GM23338 (cell line): Measurements from ENCODE around the gene ANKRD44. TPM values are rescaled to one million over a fixed set of nuclear protein-coding genes. Genes with fewer than 3 reads are reported as not detected.

ENCODE experiments used
- ATAC-seq: fragments of 200-7000 bp; cut with Tn5 transposase; 3 replicates; pipeline ENCODE4 v1.9.1; 2020
- DNase-seq: peaks from one replicate; pipeline ENCODE4 v3.0.0-alpha.2; 2015; ENCODE audit warnings: low spot score
- H2AFZ ChIP-seq: fragments of 200-600 bp; sonication (generic); 2 replicates; pipeline ENCODE4 v1.8.0; 2016; ENCODE audit warnings: antibody characterized with exemption, mild to moderate bottlenecking, moderate library complexity
- H3F3A ChIP-seq: fragments of 200-600 bp; sonication (generic); replicated peaks from 2 replicates; pipeline ENCODE4 v1.8.0; 2017; ENCODE audit warnings: antibody characterized with exemption, mixed run types, low read depth
- H3K27ac ChIP-seq: fragments of 200-600 bp; sonication (generic); 2 replicates; pipeline ENCODE4 v1.6.1; 2016; ENCODE audit warnings: low read depth
- H3K27me3 ChIP-seq: fragments of 200-600 bp; sonication (generic); 2 replicates; pipeline ENCODE4 v1.8.0; 2016; ENCODE audit warnings: mild to moderate bottlenecking, mixed run types, moderate library complexity; ENCODE audit not compliant: insufficient read depth
- H3K36me3 ChIP-seq: fragments of 200-600 bp; sonication (generic); 2 replicates; pipeline ENCODE4 v1.8.0; 2016; ENCODE audit warnings: mild to moderate bottlenecking; ENCODE audit not compliant: insufficient read depth
- H3K4me1 ChIP-seq: fragments of 200-600 bp; sonication (generic); 2 replicates; pipeline ENCODE4 v1.8.0; 2016; ENCODE audit warnings: mild to moderate bottlenecking, moderate library complexity; ENCODE audit not compliant: insufficient read depth
- H3K4me2 ChIP-seq: fragments of 200-600 bp; sonication (generic); 2 replicates; pipeline ENCODE4 v1.7.1; 2017; ENCODE audit warnings: mixed run types
- H3K4me3 ChIP-seq: fragments of 200-600 bp; sonication (generic); 2 replicates; pipeline ENCODE4 v1.6.1; 2016; ENCODE audit warnings: mixed run types
- H3K79me2 ChIP-seq: fragments of 200-600 bp; sonication (generic); replicated peaks from 2 replicates; pipeline ENCODE4 v1.8.0; 2017; ENCODE audit warnings: mild to moderate bottlenecking; ENCODE audit not compliant: insufficient read depth
- H3K9me2 ChIP-seq: fragments of 200-600 bp; sonication (generic); 2 replicates; pipeline ENCODE4 v1.8.0; 2017; ENCODE audit not compliant: insufficient read depth
- H4K20me1 ChIP-seq: fragments of 200-600 bp; sonication (generic); replicated peaks from 2 replicates; pipeline ENCODE4 v1.8.0; 2017; ENCODE audit warnings: mild to moderate bottlenecking; ENCODE audit not compliant: insufficient read depth
- H3K27ac Mint-ChIP-seq: 2 replicates; pipeline ENCODE4 v1.8.0; 2020; ENCODE audit warnings: inconsistent platforms, mild to moderate bottlenecking, moderate library complexity, mixed read lengths
- H3K27me3 Mint-ChIP-seq: 3 replicates; pipeline ENCODE4 v1.8.0; 2022; ENCODE audit warnings: low read depth, mild to moderate bottlenecking, moderate library complexity, mixed read lengths, inconsistent platforms; ENCODE audit not compliant: insufficient read depth, poor library complexity
- H3K36me3 Mint-ChIP-seq: 3 replicates; pipeline ENCODE4 v1.8.0; 2021; ENCODE audit warnings: low read depth, mild to moderate bottlenecking, inconsistent platforms, moderate library complexity, mixed read lengths
- H3K4me1 Mint-ChIP-seq: 3 replicates; pipeline ENCODE4 v1.8.0; 2020; ENCODE audit warnings: mild to moderate bottlenecking, inconsistent platforms, mixed read lengths
- H3K4me3 Mint-ChIP-seq: 3 replicates; pipeline ENCODE4 v1.8.0; 2021; ENCODE audit warnings: moderate library complexity, mild to moderate bottlenecking, inconsistent platforms, mixed read lengths
- H3K9me3 Mint-ChIP-seq: 3 replicates; pipeline ENCODE4 v1.8.0; 2020; ENCODE audit warnings: moderate library complexity, mild to moderate bottlenecking, inconsistent platforms, mixed read lengths
- CREB1 ChIP-seq: fragments of 250-450 bp; sonication (Bioruptor Pico); IDR thresholded peaks from 2 replicates; pipeline ENCODE4 v1.5.0; 2020; ENCODE audit warnings: low read depth, mild to moderate bottlenecking, moderate library complexity
- EZH2 ChIP-seq: fragments of 200-600 bp; sonication (generic); IDR thresholded peaks from one replicate; pipeline ENCODE4 v1.8.0; 2017; ENCODE audit warnings: antibody characterized with exemption, mild to moderate bottlenecking, low read depth; ENCODE audit not compliant: unreplicated experiment
- EZH2phosphoT487 ChIP-seq: fragments of 200-600 bp; sonication (generic); IDR thresholded peaks from one replicate; pipeline ENCODE4 v1.8.1; 2018; ENCODE audit warnings: antibody characterized with exemption; ENCODE audit not compliant: unreplicated experiment
- JUNB ChIP-seq: IDR thresholded peaks from one replicate; pipeline ENCODE4 v1.6.1; 2016; ENCODE audit warnings: antibody characterized with exemption; ENCODE audit not compliant: unreplicated experiment
- NANOG ChIP-seq: IDR thresholded peaks from 2 replicates; pipeline ENCODE4 v1.6.1; 2016; ENCODE audit warnings: antibody characterized with exemption, borderline replicate concordance
- POLR2AphosphoS5 ChIP-seq: IDR thresholded peaks from 2 replicates; pipeline ENCODE4 v1.6.1; 2016; ENCODE audit warnings: antibody characterized with exemption, low read depth
- STAT1 ChIP-seq: IDR thresholded peaks from one replicate; pipeline ENCODE4 v1.6.1; 2016; ENCODE audit warnings: antibody characterized with exemption; ENCODE audit not compliant: unreplicated experiment
- ZNF114 ChIP-seq: fragments of 250-450 bp; sonication (Bioruptor Pico); IDR thresholded peaks from 2 replicates; pipeline ENCODE4 v1.5.0; 2020; ENCODE audit warnings: mild to moderate bottlenecking, moderate library complexity
- ZNF331 ChIP-seq: fragments of 250-450 bp; sonication (Bioruptor Pico); IDR thresholded peaks from 2 replicates; pipeline ENCODE4 v1.5.0; 2020; ENCODE audit warnings: low read depth, mild to moderate bottlenecking, moderate library complexity
- polyA plus RNA-seq: library from polyadenylated mRNA; unstranded; fragments of >200 nt; fragmentation: Nextera tagmentation; extraction: Ambion mirVana; gene quantifications from 2 replicates; pipeline ENCODE4 v1.2.1, GENCODE V29; 2016
- total RNA-seq: library from RNA; depleted of rRNA; stranded (reverse); fragments of >200 nt; shearing (Covaris generic); gene quantifications from 2 replicates; pipeline ENCODE4 v1.2.3, GENCODE V29; 2014
- TF ChIP-seq, protein P1 (sequence below): IDR thresholded peaks from 2 replicates; pipeline ENCODE4 v1.6.1; 2016; ENCODE audit warnings: antibody characterized with exemption
- TF ChIP-seq, protein P2 (sequence below): IDR thresholded peaks from one replicate; pipeline ENCODE4 v1.6.1; 2018; ENCODE audit warnings: antibody characterized with exemption; ENCODE audit not compliant: unreplicated experiment
- TF ChIP-seq, protein P3 (sequence below): fragments of 250-450 bp; sonication (Bioruptor Pico); IDR thresholded peaks from 2 replicates; pipeline ENCODE4 v1.5.0; 2020; ENCODE audit warnings: mild to moderate bottlenecking, moderate library complexity
- TF ChIP-seq, protein P4 (sequence below), 2 experiments: fragments of 200-600 bp in 1 of 2; sonication (generic) in 1 of 2; conservative IDR thresholded peaks; 2 replicates each; pipeline versions ENCODE4 v1.5.1 to v1.6.1; 2016 to 2017; ENCODE audit warnings: antibody characterized with exemption in 2 of 2, low read depth in 2 of 2, mild to moderate bottlenecking in 2 of 2, moderate library complexity in 1 of 2

ANKRD44 gene
- total and polyA plus RNA-seq, 2 experiments from 2014 or later = 0.44 to 0.56 TPM

DNA sequence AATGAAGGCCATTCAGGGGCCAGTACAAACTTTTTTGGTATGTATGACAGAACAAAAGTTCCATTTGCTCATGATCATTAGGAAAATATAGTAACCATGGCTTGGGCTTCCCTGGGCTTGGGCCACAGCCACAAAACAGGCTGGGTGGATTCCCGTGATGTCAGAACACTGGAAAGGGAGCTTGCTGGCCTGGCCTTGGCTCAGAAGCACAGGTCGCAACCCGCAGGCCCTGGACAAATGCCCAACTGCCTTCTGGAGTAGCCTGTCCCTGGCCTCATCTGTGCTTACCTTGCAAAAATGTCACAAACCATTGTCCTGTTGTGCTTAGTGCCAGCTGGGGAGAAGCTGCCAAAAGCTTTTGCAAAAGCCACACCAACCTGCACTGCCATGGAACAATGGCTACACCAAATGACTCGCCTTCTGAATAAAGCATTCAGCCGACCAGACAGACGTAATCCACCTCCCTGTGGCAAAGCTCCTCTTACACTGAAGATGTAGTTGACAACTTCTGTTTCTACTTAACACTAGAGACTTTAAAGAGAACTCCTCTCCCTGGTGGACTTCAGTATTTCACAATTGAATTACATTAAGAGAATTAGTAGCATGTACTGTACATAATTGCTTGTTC lies 125.5 kb downstream of the ANKRD44 start:
- Histone ChIP-seq H3K9me2 (no peaks in the 10 kb centered on the region), H2AFZ (peak overlapping the region; percentile 8; the same call in 1 of the 2 replicates), H3K79me2 (no peaks in the 10 kb centered on the region), H3K27ac (no peak overlapping the region), H3K4me3 (no peak overlapping the region), H3F3A (no peaks in the 10 kb centered on the region), H3K4me2 (no peak overlapping the region), H3K4me1 (no peaks in the 10 kb centered on the region), H3K36me3 (no peaks in the 10 kb centered on the region), H4K20me1 (no peaks in the 10 kb centered on the region), H3K27me3 (no peaks in the 10 kb centered on the region)
- no peaks in the 10 kb centered on the region for H3K36me3 Mint-ChIP-seq
- H3K4me1 Mint-ChIP-seq = peaks cover 3% of the 10 kb centered on the region; the same call in 1 of the 3 replicates
- no peak for ATAC-seq
- TF ChIP-seq, protein P1, sequence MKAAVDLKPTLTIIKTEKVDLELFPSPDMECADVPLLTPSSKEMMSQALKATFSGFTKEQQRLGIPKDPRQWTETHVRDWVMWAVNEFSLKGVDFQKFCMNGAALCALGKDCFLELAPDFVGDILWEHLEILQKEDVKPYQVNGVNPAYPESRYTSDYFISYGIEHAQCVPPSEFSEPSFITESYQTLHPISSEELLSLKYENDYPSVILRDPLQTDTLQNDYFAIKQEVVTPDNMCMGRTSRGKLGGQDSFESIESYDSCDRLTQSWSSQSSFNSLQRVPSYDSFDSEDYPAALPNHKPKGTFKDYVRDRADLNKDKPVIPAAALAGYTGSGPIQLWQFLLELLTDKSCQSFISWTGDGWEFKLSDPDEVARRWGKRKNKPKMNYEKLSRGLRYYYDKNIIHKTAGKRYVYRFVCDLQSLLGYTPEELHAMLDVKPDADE = no peak
- TF ChIP-seq NANOG (no peak), CREB1 (CRISPR knock-in tag) (no peak), ZNF114 (CRISPR knock-in tag) (no peak), POLR2AphosphoS5 (no peak), ZNF331 (CRISPR knock-in tag) (no peak), STAT1 (no peak), JUNB (no peak), EZH2phosphoT487 (no peak), EZH2 (no peak)
- TF ChIP-seq, protein P2, sequence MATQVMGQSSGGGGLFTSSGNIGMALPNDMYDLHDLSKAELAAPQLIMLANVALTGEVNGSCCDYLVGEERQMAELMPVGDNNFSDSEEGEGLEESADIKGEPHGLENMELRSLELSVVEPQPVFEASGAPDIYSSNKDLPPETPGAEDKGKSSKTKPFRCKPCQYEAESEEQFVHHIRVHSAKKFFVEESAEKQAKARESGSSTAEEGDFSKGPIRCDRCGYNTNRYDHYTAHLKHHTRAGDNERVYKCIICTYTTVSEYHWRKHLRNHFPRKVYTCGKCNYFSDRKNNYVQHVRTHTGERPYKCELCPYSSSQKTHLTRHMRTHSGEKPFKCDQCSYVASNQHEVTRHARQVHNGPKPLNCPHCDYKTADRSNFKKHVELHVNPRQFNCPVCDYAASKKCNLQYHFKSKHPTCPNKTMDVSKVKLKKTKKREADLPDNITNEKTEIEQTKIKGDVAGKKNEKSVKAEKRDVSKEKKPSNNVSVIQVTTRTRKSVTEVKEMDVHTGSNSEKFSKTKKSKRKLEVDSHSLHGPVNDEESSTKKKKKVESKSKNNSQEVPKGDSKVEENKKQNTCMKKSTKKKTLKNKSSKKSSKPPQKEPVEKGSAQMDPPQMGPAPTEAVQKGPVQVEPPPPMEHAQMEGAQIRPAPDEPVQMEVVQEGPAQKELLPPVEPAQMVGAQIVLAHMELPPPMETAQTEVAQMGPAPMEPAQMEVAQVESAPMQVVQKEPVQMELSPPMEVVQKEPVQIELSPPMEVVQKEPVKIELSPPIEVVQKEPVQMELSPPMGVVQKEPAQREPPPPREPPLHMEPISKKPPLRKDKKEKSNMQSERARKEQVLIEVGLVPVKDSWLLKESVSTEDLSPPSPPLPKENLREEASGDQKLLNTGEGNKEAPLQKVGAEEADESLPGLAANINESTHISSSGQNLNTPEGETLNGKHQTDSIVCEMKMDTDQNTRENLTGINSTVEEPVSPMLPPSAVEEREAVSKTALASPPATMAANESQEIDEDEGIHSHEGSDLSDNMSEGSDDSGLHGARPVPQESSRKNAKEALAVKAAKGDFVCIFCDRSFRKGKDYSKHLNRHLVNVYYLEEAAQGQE = no peak
- TF ChIP-seq, protein P3, sequence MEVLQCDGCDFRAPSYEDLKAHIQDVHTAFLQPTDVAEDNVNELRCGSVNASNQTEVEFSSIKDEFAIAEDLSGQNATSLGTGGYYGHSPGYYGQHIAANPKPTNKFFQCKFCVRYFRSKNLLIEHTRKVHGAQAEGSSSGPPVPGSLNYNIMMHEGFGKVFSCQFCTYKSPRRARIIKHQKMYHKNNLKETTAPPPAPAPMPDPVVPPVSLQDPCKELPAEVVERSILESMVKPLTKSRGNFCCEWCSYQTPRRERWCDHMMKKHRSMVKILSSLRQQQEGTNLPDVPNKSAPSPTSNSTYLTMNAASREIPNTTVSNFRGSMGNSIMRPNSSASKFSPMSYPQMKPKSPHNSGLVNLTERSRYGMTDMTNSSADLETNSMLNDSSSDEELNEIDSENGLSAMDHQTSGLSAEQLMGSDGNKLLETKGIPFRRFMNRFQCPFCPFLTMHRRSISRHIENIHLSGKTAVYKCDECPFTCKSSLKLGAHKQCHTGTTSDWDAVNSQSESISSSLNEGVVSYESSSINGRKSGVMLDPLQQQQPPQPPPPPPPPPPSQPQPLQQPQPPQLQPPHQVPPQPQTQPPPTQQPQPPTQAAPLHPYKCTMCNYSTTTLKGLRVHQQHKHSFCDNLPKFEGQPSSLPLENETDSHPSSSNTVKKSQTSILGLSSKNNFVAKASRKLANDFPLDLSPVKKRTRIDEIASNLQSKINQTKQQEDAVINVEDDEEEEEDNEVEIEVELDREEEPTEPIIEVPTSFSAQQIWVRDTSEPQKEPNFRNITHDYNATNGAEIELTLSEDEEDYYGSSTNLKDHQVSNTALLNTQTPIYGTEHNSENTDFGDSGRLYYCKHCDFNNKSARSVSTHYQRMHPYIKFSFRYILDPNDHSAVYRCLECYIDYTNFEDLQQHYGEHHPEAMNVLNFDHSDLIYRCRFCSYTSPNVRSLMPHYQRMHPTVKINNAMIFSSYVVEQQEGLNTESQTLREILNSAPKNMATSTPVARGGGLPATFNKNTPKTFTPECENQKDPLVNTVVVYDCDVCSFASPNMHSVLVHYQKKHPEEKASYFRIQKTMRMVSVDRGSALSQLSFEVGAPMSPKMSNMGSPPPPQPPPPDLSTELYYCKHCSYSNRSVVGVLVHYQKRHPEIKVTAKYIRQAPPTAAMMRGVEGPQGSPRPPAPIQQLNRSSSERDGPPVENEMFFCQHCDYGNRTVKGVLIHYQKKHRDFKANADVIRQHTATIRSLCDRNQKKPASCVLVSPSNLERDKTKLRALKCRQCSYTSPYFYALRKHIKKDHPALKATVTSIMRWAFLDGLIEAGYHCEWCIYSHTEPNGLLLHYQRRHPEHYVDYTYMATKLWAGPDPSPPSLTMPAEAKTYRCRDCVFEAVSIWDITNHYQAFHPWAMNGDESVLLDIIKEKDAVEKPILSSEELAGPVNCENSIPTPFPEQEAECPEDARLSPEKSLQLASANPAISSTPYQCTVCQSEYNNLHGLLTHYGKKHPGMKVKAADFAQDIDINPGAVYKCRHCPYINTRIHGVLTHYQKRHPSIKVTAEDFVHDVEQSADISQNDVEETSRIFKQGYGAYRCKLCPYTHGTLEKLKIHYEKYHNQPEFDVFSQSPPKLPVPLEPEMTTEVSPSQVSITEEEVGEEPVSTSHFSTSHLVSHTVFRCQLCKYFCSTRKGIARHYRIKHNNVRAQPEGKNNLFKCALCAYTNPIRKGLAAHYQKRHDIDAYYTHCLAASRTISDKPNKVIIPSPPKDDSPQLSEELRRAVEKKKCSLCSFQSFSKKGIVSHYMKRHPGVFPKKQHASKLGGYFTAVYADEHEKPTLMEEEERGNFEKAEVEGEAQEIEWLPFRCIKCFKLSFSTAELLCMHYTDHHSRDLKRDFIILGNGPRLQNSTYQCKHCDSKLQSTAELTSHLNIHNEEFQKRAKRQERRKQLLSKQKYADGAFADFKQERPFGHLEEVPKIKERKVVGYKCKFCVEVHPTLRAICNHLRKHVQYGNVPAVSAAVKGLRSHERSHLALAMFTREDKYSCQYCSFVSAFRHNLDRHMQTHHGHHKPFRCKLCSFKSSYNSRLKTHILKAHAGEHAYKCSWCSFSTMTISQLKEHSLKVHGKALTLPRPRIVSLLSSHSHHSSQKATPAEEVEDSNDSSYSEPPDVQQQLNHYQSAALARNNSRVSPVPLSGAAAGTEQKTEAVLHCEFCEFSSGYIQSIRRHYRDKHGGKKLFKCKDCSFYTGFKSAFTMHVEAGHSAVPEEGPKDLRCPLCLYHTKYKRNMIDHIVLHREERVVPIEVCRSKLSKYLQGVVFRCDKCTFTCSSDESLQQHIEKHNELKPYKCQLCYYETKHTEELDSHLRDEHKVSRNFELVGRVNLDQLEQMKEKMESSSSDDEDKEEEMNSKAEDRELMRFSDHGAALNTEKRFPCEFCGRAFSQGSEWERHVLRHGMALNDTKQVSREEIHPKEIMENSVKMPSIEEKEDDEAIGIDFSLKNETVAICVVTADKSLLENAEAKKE (CRISPR knock-in tag) = no peak
- TF ChIP-seq, protein P4, sequence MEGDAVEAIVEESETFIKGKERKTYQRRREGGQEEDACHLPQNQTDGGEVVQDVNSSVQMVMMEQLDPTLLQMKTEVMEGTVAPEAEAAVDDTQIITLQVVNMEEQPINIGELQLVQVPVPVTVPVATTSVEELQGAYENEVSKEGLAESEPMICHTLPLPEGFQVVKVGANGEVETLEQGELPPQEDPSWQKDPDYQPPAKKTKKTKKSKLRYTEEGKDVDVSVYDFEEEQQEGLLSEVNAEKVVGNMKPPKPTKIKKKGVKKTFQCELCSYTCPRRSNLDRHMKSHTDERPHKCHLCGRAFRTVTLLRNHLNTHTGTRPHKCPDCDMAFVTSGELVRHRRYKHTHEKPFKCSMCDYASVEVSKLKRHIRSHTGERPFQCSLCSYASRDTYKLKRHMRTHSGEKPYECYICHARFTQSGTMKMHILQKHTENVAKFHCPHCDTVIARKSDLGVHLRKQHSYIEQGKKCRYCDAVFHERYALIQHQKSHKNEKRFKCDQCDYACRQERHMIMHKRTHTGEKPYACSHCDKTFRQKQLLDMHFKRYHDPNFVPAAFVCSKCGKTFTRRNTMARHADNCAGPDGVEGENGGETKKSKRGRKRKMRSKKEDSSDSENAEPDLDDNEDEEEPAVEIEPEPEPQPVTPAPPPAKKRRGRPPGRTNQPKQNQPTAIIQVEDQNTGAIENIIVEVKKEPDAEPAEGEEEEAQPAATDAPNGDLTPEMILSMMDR (conservative IDR thresholded peaks at IDR 0.05; ENCODE audit: low read depth in 2 of 2) = no peak
- H3K27ac Mint-ChIP-seq = no peak overlapping the region
- no peaks in the 10 kb centered on the region for H3K27me3 Mint-ChIP-seq
- no peak for DNase-seq
- H3K4me3 Mint-ChIP-seq = no peak overlapping the region
- no peaks in the 10 kb centered on the region for H3K9me3 Mint-ChIP-seq
